Dedifferentiated amniotic fluid mesenchymal stem cell (primary cell): ENCODE measurements around the gene AUTS2.

Source experiments
- DNase-seq: peaks from one replicate; pipeline ENCODE4 v3.0.0-alpha.2; 2016; ENCODE audit errors: extremely low spot score

The AUTS2 gene

DNA sequence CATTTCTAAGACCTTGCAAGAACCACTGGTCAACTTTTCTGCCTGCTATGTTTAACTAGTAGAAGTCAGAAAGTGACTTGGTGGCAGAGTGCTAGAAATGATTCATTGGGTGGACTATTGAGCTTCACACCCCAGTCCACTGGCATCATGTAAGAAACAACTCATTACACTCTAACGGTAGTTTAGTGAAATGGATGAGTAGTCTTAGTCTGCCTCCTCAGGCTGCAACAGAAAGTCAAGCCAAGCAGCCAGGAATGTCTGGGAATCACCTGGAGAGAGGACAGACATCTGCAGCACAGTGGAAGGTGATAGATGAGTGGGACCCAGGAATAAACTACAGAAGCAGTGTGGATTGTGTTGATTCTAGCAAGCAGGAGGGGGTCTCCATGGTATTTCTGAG, 125.4 kb downstream of the AUTS2 start:
- DNase-seq: no peak

- peak; percentile 57 for DNase-seq
Observed at GRCh38 chr7:69728304-69728703, 130.0 kb downstream of the AUTS2 start.

DNA sequence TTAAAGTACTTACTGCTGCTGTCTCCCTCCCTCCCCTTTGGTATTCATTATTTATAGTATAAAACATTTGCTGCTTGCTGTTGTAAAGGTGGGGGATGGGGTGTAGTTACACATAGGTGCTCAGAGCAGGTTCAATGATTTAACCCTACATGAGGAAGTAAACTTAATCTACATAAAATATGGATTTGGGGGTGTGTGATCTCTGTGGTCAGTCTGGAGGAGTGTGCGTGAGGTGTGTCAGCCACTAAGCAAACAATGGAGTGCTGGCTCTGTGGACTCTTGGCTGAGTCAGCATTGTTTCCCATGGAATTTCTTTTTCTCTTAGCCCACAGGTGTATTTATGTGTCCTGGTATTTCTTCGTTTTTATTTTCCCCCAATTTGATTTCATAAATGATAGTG, 133.9 kb downstream of the AUTS2 start:
- no peak for DNase-seq

DNA sequence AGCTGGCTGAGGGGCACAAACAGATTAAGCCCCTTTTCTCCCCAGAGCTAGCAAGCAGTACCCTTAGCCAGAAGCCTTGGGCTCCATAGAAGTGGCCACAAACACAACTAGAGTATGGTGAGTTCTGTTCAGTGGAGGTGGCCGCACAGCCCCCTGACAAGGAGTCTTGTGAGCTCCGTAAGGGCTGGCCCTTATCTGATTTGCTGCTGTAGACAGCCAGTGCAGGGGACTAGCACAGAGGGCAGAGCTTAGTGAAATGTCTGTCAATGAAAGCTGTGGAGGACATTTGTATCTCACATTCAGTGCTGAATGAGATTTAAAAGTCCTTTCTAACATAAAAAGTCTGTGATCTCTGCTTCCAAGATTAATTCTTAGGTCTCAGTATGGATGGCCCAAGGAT, 137.3 kb downstream of the AUTS2 start:
- DNase-seq: no peak

DNA sequence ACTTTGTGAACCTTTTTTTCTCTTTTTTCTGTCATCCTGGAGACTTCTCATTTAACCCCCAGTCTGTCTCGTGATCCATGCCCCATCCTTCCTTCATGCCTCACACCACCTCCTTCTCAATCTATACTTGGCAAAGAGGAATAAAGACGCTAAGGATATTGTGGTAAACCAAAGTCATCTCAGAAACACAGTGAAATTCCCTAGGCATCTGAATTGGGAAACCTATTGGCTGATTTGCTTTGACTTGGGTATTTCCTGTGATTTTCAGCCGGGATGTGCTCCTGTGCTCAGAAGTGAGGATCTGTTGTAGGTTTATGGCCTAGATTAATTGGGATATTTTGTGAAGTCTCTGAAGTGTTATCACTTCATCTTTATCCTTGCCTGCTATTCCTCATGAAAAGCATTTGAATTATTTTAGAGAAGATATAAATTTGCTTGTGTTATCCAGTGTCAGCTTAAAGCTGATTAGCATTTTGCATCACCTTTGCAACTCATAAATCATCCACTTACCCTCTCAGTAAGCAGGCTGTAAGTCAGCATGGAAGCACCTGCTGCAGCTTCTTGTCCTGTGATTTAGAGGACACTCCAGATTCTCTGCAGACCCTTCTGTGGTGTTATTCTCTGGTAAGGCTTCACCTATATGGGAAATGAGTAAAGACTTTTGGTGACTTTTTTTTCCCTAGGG, 138.0 kb downstream of the AUTS2 start:
- no peak for DNase-seq

GRCh38 chr7:69738396-69738951, 140.2 kb downstream of the AUTS2 start:
- no peak for DNase-seq

- no peak for DNase-seq
Observed at GRCh38 chr7:69739190-69739589, 140.9 kb downstream of the AUTS2 start.

DNA sequence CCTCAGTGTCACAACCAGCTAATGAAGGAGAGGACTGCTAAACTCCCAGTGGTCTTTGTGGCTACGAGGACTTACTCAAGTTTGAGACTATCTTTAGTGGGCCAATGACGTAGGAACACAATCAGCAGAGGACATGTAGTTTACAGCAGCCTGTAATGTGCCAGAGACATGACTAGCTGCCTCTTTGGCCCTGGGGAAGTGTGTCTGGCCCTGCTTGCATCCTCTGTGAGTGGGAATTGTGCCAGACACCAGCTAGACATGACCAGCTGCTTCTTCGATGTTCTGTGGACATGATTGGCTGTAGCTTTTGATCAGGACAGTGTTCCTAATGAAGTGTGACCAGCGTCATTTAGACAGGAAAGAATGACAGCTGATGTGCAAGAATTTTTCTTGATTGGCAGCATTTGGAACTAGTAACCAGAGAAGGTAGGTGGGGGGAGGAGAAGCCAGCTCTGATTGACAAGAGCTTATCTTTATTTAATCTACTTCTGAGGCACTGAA, 141.7 kb downstream of the AUTS2 start:
- DNase-seq: no peak

DNA sequence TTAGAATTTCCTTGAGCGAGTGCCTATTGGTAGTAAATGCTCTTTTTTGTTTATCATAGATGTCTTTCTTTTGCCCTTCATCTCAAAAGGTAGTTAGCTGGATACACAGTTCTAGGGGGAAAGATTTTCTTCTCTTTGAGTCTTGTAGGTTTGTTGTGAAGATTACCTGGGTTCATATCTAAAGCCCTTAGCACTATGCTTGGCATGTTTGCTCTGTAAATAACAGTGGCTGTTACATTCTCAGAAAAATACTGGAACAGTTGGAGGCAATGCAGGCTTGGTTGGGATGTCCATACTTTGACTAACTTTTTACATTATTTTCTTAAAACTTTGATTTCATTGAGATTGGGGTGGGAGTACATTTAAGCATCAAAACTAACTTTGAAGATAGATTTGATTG, 144.0 kb downstream of the AUTS2 start:
- DNase-seq: no peak

- DNase-seq: no peak
Observed at GRCh38 chr7:69743436-69743835, 145.2 kb downstream of the AUTS2 start.

GRCh38 chr7:69744026-69744425, 145.8 kb downstream of the AUTS2 start:
- DNase-seq: no peak

DNA sequence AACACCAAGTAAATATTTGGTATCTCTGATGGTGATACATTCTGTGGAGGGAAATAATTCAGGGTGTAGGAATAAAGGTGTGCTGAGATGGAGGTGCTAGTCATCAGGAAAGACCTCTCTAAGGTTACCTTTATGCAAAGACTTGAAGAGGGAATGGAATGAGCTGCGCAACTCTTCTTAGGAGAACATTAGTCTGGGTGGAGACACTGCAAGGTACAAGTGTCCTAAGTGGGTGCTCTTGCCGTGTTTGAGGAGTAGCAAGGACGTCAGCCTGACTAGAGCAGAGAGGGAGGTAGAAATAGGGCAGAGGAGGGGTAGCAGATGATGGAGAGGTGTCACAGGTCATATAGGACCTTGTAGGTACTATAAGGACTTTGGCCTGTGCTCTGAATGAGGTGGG, 148.1 kb downstream of the AUTS2 start:
- no peak for DNase-seq

GRCh38 chr7:69747144-69747543, 148.9 kb downstream of the AUTS2 start:
- DNase-seq: no peak

- no peak for DNase-seq
Observed at GRCh38 chr7:69748530-69748929, 150.3 kb downstream of the AUTS2 start.

GRCh38 chr7:69749372-69749979, 151.2 kb downstream of the AUTS2 start:
- no peak for DNase-seq

DNA sequence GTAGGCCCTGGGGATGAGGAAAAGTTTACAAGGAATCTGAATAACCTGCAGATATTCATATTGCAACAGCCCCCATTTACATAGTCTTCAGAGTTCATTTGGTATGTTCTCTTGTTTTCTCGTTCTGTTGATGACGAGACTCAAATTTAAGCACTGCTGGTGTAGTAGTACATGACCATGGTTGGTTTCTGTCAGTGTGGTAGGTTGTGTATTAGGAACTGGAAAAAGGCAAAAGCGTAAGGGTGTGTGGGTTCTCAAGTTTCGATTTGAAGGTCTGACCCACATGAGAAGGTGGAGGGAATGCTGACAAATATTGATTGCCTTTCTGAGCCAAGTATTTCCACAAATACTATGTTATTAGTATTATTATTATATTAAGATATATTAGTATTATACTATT, 151.7 kb downstream of the AUTS2 start:
- DNase-seq: no peak

DNA sequence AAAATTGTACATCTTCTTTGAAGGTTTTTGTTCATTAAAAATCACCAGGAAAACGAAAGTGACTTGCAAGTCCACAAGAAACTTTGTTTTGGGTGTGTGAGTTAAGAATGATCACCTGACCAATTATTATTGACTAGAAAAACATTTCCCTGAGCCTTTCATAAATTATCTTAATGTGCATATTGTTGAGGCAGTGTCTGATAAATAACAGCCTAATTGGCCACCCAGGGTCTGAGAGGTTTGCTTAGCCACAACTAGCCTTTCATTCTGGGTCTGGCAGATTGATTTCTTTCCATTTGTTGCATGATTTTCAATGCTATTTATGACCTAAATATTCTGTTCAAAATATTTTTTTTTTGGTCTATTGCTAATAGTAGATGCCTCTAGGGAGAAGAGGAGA, 152.8 kb downstream of the AUTS2 start:
- no peak for DNase-seq

- no peak for DNase-seq
Observed at GRCh38 chr7:69753981-69754380, 155.7 kb downstream of the AUTS2 start.

DNA sequence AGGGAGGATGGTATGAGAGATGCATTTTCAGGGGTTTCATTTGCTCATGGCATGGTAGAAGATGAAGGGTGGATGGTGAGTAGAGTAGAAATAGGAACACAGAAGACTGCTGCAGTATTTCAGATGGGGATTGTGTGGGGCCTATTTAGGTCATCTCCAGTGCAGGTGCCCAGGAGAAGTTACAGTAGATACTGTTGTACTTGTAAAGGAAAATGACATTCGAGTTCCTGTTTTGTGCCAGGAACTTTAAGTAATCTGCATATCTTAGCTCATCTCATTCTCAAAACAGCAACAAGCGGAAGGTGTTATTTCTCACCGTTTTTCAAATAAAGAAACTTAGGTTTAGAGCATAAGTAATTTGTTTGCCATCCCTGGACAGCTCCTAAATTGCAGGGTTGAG, 156.2 kb downstream of the AUTS2 start:
- DNase-seq: no peak

- peak; percentile 53 for DNase-seq
Observed at GRCh38 chr7:69756235-69756634, 158.0 kb downstream of the AUTS2 start.

DNA sequence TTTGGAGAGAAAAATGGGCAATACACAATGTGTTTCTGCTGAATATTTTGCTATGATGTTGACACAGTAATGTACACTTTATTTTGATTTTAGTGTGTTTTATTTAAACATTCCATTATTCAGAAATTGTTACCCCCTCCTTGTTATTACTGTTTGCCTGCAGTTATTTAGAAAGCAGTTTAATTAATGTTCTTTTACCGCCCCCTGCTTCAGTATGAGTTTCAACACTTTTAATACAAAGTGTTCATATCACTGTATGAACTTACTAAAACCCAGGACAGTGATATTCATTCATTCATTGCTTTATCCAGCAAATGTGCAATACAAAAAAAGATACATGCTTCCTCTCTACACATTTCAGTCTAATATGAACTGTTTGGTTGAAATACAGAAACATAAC, 159.3 kb downstream of the AUTS2 start:
- no peak for DNase-seq

DNA sequence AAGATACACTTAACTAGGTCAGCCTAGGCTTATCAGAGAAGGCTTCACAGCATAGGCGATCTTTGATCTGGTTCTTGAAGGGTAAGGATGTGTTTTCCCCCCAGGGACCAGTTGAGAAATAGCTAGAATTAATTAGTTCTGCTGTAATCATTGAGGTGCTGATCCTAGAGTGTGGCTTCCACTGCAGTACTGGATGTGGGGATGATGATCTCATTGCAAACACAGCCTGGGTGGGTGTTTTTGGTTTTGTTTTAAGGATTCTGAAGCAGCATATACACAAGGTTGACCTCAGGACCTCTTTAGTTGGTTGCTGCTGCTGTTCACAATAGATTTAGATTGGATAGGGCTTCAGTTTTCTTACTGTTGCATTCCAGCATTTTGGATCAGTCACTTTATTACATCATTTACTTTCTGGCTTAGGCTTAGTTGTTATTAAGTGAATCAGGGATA, 159.7 kb downstream of the AUTS2 start:
- peak; percentile 49 for DNase-seq

- no peak for DNase-seq
Observed at GRCh38 chr7:69759373-69759772, 161.1 kb downstream of the AUTS2 start.
